HG02588 (cell line): ENCODE measurements around the gene DAD1.
"Not testable (repeated sequence)": the region's sequence is repeated elsewhere in the genome, so short reads cannot be mapped to it uniquely, and the experiment has no call there.

Experiments
- ATAC-seq: cut with Tn5 transposase; IDR thresholded peaks from one replicate; pipeline ENCODE4 v1.9.1; 2021; ENCODE audit warnings: mild to moderate bottlenecking, moderate library complexity; ENCODE audit not compliant: unreplicated experiment

The DAD1 gene

GRCh38 chr14:22599349-22599748, 10.3 kb upstream of the DAD1 start:
- no peak for ATAC-seq

- ATAC-seq, result no peak
These were observed 9.8 kb upstream of the DAD1 start for GRCh38 chr14:22598896-22599244.

GRCh38 chr14:22598099-22598895, 9.3 kb upstream of the DAD1 start, which contains the start of gene ABHD4:
ABHD4 (plus strand) TSS chr14:22598300; CDS start chr14:22598307, 7 bp downstream.
- ATAC-seq, result peak; percentile 78

GRCh38 chr14:22597771-22598098, 8.7 kb upstream of the DAD1 start:
- peak; percentile 23 for ATAC-seq

DNA sequence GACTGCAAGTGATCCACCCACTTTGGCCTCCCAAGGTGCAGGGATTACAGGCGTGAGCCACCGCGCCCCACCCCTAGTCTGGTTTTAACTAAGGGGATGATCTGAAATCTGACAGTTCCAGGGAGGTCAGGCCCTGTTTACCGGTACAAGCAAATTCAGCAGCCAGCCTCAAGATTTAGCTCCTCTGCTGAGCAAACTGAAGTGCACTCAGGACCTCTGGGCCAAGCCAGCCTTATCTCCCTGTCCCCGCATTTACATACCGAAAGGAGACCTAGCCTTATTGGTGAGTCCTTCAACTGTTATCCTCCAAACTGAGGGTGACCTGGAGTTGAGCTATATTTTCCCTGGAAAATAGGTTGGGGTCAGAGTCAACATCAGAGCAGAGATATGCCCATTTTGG, 8.2 kb upstream of the DAD1 start:
- ATAC-seq, result no peak

- no peak for ATAC-seq
These were observed 7.4 kb upstream of the DAD1 start for GRCh38 chr14:22596354-22596879.

DNA sequence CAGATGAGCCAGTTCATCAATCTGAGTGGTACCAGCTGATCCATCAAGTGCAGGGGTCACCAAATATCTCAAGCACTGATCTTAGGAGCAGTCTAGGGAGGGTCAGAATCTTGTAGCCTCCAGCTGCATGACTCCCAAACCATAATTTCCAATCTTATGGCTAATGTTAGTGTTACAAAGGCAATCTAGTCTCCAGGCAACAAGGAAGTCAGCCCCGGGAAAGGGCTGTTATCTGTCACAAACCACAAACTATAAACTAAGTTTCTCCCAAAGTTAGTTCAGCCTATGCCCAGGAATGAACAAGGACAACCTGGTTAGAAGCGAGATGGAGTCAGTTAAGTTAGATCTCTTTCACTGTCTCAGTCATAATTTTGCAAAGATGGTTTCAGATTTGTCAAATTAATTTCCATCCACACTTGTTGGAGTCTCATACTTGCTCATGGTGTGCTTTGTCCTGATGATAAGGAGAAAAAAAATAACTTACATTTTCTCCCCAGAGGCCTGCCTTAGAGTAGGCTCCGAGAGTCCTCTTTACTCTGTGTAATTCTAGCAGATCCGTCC, 5.2 kb upstream of the DAD1 start:
- ATAC-seq, result no peak

DNA sequence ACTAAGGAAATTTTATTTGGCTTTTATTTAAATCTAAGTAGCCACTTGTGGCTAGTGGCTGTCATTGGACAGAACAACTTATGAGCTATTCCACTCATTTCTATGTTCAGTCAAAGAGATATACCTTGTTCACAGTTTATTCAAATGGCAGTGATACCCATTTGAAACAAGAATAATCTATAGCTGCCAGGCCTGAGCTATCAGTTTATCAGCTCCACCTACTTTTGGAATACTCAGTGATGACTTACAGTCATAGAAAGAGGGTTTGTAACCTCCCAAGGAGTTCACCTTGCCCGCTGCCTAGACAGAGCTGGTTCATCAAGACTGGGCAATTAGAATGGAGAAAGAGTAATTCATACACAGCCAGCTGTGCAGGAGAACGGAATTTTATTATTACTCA, 4.6 kb upstream of the DAD1 start:
- no peak for ATAC-seq

GRCh38 chr14:22593189-22593588, 4.2 kb upstream of the DAD1 start:
- no peak for ATAC-seq

- no peak for ATAC-seq
These were observed 413 bp downstream of the DAD1 start for GRCh38 chr14:22588526-22589095.

- ATAC-seq, result not testable (repeated sequence)
These were observed 1.2 kb downstream of the DAD1 start for GRCh38 chr14:22587677-22588422.

GRCh38 chr14:22587247-22587646, 1.8 kb downstream of the DAD1 start:
- no peak for ATAC-seq

DNA sequence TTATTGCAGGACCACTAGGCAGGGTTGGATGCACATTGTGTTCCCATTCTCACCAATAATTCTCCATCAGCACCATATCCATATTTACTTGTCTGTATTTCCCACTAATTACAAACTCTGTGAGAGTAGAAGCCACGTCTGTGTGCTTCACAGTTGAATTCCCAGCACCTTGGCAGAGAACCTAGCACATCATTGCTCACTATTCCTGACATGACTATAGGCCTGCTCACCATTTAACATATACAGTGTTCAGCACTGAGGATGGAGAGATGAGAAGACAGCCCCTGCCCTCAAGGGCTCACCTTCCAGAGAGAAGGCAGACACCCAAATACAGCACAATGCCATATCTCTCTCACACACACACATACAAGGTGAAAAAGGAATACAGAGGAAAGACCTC, 5.0 kb downstream of the DAD1 start:
- ATAC-seq, result no peak

GRCh38 chr14:22580625-22581024, 8.4 kb downstream of the DAD1 start:
- ATAC-seq, result no peak

DNA sequence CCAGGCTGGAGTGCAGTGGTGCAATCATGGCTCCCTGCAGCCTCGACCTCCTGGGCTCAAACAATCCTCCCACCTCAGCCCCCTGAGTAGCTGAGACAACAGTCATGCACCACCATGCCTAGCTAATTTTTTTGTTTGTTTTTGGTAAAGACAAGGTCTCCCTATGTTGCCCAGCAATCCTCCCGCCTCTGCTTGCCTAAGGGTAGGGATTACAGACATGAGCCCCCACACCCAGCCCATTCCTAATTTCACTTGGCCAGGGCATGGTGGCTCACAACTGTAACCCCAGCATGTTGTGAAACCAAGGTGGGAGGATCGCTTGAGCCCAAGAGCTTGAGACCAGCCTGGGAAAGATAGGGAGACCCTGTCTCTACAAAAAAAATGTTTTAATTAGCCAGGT, 9.1 kb downstream of the DAD1 start:
- ATAC-seq, result no peak

DNA sequence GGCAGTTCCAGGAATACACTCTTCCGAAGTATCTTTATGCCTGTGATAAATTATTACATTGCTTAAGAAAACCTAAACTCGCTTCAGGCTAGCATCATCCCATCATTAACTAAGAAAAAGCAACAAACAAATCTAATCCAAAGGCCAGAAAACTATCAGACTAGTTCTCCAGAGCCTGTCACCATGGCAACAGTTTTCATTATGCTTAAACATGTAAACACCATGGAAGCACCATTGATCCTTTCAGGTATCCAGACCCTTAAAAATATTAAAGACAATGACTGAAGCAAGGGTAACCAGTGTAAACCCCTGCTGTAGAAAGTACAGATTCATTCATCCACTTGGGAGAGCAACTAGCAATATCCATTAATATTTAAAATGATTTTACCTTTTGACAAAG, 9.8 kb downstream of the DAD1 start:
- no peak for ATAC-seq

DNA sequence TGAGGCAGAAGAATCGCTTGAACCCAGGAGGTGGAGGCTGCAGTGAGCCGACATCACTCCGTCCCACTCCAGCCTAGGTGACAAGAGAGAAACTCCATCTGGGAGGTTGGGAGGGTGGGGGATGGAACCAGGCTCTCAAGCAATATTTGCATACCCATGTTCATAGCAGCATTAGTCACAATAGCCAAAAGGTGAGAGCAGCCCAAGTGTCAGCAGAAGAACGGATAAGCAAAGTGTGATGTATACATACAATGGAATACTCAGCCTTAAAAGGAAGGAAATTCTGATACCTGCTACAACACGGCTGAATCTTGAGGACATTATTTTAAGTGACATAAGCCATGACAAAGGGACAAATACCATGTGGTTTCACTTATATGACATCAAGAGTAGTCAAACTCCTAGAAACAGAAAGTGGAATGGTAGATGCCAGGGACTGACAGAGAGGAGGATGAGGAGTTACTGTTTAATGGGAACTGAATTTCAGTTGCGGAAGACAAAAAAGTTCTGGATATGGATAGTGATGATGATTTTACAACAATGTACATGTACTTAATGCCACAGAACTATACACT, 11.6 kb downstream of the DAD1 start:
- no peak for ATAC-seq

- no peak for ATAC-seq
These were observed 15.2 kb downstream of the DAD1 start for GRCh38 chr14:22573804-22574203.

GRCh38 chr14:22572562-22573058, 16.4 kb downstream of the DAD1 start:
- ATAC-seq, result no peak

GRCh38 chr14:22570132-22570949, 18.7 kb downstream of the DAD1 start:
- peak; percentile 62 for ATAC-seq
